GM18907 (cell line): ENCODE measurements around the gene SVEP1.
"Not testable (repeated sequence)": the region's sequence is repeated elsewhere in the genome, so short reads cannot be mapped to it uniquely, and the experiment has no call there.

ENCODE experiments used
- ATAC-seq: cut with Tn5 transposase; IDR thresholded peaks from one replicate; pipeline ENCODE4 v1.9.1; 2021; ENCODE audit warnings: mild to moderate bottlenecking, moderate library complexity; ENCODE audit not compliant: unreplicated experiment

SVEP1 gene

GRCh38 chr9:110383491-110383890, 196.1 kb downstream of the SVEP1 start:
- no peak for ATAC-seq

DNA sequence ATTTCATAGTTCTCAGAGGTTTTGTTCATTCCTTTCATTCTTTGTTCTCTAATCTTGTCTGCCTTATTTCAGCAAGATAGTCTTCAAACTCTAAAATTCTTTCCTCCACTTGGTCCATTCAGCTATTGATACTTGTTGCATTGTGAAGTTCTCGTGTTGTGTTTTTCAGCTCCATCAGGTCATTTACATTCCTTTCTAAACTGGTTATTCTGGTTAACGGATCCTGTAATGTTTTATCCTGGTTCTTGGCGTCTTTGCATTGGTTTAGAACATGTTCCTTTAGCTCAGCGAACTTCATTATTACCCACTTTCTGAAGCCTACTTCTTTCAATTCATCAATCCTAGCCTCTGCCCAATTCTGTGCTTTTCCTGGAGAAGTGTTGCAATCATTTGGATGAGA, 196.8 kb downstream of the SVEP1 start:
- ATAC-seq: no peak

DNA sequence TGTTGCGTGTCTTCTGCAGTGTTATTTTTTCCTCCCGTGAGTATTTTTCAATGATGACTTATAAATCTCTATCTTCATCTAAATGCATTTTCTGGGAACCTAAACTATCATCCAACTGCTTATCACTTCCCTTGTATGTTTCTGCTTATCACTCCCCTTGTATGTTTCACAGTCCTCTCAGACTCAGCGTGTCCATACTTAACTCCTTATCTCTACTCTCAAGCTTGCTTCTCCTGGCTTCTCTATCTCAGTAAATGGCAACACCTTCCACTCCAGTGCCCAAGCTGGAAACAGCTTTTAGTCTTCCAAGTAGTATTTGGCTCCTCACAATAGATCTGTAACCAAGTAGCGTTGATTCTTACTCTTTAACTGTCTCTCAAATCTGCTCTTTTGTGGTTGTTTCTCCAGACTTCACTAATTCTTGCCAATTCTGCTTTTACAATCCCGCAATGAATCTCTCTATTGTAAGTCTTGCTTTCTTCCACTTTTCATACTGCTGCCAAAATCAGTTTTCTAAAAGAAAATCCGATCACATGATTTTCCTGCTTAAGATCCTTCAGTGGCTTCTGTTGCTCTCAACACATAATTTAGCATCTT, 208.0 kb downstream of the SVEP1 start:
- ATAC-seq: no peak

- ATAC-seq: no peak
These were observed 209.2 kb downstream of the SVEP1 start for GRCh38 chr9:110370315-110370714.

GRCh38 chr9:110364451-110364850, 215.1 kb downstream of the SVEP1 start:
- no peak for ATAC-seq

DNA sequence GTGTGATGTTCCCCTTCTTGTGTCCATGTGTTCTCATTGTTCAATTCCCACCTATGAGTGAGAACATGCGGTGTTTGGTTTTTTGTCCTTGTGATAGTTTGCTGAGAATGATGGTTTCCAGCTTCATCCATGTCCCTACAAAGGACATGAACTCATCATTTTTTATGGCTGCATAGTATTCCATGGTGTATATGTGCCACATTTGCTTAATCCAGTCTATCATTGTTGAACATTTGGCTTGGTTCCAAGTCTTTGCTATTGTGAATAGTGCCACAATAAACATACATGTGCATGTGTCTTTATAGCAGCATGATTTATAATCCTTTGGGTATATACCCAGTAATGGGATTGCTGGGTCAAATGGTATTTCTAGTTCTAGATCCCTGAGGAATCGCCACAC, 220.5 kb downstream of the SVEP1 start:
- ATAC-seq: not testable (repeated sequence)

DNA sequence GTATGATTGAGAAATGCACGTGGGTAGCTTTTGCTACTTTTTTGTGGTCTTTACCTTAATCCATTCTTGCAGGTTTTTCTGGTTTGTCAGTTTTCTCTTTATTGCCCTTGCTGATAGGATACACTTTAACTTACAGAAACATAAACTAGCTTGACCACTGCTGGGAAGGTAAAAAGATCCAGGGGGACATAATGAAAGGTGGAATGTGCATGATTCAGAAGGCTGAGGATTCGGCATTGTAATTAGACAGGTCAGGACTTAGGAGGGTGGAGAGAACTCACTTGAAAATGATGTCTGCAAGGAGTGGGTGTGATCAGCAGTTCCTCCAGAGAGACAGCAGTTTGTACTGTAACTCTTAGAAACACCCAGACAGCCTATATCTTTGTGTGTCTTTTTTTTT, 222.0 kb downstream of the SVEP1 start:
- no peak for ATAC-seq

DNA sequence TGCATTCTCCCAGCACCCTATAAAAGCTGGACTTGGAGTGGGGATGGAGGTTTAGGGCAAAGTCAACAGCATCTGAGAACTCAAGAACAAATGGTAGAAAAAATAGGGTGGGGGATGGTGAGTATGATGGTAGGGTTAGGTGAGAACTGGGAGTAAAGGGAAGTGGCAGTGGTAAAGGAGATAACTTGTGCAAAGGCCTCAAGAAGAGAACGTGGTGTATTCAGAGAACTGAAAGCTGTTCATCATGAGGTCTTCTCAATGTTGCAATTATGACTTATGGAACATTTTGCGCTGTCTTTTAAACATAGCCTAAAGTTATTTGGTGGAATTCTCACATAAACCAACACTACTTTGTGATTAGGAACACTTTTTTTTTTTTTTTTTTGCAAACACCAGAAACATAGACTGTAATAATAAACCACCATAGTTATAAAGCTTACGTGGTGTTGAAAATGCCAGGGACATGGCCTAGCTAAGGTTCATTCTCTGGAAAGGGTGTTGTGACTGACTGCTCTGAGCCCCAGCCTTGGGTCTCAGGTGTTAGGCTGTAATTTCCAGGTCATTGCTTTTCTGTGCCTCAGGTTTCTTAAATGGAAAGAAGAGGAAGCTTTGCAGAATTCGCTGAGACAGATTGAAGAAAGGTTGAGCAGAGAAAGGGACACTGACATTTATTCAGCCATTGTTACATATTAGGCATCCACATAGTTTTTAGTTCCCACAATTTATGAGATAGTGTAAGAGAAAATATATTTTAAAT, 222.7 kb downstream of the SVEP1 start:
- no peak for ATAC-seq

GRCh38 chr9:110355911-110356310, 223.6 kb downstream of the SVEP1 start:
- ATAC-seq: no peak

DNA sequence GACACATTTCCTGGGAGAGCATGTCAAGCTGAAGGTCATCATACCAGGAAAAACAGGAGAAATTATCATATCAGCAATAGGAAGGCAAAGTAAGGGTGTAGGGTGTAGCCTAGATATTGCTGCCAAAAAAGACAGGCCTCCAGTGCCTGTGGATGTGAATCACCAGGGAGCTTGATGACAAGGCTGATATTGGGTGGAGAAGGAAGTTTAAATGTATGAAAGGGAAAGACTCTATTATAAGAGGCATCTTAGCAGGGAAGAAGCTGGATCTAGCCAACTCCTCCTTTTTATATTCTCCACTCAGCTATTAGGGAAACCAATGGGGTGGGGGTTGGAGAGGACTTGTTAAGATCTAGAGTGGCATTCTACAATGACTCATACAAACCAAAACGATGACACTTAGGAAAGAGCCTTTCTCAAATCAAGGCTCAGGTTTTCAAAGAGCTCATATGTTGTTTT, 228.5 kb downstream of the SVEP1 start:
- ATAC-seq: no peak

DNA sequence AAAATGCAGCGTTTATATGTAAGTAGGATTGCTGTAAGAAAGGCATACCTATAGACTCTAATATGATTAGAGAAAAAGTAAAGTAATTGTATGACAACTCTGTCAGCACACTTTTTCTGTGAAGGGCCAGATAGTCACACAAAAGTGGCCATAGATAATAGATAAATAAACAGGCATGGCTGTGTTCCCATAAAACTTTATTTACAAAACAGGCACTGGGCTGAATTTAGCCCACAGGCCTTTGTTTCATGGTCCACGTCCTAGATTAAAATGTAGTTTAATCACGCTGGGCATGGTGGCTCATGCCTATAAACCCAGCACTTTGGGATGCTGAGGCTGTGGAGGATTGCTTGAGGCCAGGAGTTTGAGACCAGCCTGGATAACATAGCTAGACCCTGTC, 233.2 kb downstream of the SVEP1 start:
- no peak for ATAC-seq

GRCh38 chr9:110344821-110345220, 234.7 kb downstream of the SVEP1 start:
- ATAC-seq: no peak

- ATAC-seq: no peak
These were observed 236.0 kb downstream of the SVEP1 start for GRCh38 chr9:110343551-110343950.

- no peak for ATAC-seq
These were observed 239.2 kb downstream of the SVEP1 start for GRCh38 chr9:110340306-110340705.

DNA sequence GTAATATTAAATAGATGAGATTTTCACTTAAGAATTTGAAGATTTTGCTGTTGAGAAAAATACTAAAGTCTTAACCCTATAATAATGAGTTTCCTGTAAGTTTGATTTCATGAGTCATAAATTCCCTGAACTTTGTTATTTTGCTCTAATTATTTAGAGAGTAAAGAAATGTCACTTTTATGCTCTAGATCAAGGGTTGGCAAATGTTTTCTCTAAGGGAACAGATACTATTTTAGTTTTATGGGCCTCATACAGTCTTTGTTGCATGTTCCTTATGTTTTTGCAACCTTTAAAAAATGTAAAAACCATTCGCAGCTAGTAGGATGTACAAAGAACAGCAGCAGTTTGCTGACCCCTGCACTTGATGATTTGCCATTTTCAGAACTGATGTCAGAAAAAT, 241.4 kb downstream of the SVEP1 start:
- no peak for ATAC-seq

DNA sequence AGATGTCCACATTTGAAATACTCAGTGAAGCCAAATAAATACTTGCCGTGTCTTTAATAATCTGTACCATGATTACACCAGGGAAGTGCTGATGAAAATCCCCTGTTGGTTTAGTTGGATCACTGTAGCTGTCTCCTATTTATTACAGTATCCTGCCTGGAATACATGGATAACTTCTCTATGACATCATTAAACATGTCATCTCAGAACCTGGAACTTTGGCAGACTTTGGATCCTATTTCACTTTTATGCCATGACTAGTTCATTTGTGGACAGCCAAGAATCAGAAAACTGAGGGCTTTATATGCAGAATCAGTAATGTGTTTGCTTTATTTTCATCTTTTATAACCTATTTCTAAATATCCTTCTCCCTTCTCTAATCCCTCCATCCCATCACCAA, 241.8 kb downstream of the SVEP1 start, which contains the start of gene TXNDC8:
Gene TXNDC8, minus strand, starts transcription at position 137 of the 400 bp plus-strand sequence.
- ATAC-seq: no peak

DNA sequence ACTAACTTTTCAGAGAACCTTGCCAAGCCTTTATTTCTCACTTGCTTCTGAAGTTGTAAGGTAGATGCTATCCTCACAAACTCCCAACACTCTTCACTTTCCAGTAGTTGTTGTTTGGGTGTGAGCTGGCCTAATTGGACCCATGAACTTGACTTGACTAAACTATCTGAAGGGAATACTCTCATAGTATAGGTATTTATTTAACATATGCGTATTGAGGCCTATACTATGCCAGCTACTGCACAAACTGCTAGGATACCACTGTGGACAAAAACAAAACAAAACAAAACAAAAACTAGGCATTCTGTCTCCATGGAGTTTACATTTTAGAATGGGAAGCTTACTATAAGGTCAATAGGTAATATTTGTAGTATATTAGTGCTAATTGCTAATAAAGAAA, 243.2 kb downstream of the SVEP1 start:
- ATAC-seq: no peak

DNA sequence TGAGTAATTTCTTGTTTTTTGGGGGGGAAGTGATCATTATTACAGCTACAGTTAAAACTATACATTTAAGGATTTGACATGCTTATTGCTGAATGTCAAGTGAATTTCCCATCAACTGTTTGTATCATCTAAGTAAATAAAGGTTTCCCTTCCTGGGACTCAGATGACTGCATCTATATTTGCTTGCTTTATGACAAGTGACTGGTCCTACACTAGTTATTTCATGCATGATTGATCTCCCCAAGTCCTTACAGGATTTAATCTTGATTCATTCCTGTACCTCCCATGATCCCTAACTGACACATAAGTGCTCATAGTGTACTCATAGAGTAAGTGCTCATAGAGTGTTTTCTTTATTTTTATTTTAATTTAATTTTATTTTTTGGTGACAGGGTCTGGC, 244.7 kb downstream of the SVEP1 start:
- no peak for ATAC-seq

DNA sequence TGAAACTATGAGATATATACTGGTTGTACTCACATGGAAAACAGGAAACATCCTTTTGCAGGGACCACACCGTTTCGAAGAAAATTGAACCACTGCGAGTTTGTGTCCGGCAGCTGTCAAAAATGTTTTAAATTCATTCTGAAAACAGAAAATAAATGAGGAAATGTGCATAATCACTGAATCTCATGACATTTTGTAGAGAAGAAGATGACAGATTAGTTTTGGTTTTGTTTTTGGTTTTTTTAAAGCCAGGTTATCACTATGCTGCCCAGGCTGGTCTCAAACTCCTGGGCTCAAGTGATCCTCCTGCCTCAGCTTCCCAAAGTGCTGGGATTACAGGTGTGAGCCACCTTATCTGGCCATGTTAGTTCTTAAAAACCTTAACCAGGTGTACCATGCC, 245.4 kb downstream of the SVEP1 start:
- ATAC-seq: peak; percentile 61

- no peak for ATAC-seq
These were observed 246.8 kb downstream of the SVEP1 start for GRCh38 chr9:110332766-110333165.

DNA sequence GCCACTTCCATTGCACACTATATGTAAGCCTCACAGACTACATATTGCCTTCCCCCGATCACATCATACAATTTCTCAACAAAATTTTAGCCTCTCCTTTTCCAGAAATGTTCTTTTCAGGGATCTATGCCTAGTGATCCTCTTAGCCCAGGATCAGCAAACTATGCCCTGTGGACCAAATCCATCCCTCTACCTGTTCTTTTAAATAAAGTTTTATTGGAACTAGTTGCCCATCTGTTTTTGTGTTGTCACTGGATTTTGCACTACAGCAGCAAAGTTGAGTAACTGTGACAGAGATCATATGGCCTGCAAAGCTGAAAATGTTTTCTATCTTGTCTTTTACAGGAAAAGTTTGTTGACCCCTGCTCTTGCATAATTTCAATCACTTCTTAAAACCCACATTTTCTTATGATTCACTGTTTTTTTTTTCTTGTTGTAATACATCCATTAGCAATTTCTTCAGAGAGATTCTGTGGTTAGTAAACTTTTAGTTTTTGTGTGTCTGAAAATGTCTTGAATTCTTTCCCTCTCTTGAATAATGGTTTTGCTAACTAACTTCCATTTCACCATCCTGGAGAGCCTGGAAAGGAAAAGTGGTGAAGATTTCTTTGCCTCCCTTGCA, 248.9 kb downstream of the SVEP1 start:
- no peak for ATAC-seq

- ATAC-seq: no peak
These were observed 249.8 kb downstream of the SVEP1 start for GRCh38 chr9:110329639-110330230.
